ENCODE data around the gene CCDC74B.
"Not testable (repeated sequence)": the region's sequence is repeated elsewhere in the genome, so short reads cannot be mapped to it uniquely, and the experiment has no call there.

Gene CCDC74B

GRCh38 chr2:130166611-130167010 lies 21.7 kb upstream of the CCDC74B start:
- not testable (repeated sequence) for DNase-seq (ENCODE audit: low read depth in 2 of 2, low spot score in 1 of 2)

DNA sequence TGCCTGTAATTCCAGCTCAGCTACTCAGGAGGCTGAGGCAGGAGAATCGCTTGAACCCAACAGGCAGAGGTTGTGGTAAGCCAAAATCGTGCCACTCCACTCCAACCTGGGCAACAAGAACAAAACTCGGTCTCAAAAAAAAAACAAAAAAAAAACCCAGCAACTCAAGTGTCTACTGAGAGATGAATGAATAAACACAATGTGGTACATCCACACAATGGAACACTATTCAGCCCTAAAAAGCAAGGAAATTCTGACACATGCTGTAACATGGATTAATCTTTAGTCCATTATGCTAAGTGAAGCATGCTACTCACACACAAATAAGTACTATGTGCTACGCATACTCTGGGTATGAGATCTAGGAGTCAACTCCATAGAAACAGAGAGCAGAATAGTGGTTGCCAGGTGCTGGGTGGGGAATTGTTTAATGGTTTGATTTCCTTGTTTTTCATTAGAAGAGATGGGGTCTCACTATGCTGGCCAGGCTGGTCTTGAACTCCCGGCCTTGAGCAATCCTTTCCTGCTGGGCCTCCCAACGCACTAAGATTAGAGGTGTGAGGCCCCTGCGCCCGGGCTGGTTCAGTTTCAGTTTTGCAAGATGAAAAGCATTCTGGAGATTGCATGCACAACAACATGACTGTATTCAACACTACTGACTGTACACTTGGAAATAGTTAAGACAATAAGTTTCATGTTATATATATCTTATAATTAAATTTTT lies 20.5 kb upstream of the CCDC74B start:
- DNase-seq (ENCODE audit: low read depth in 2 of 2, low spot score in 1 of 2) = no peak

DNA sequence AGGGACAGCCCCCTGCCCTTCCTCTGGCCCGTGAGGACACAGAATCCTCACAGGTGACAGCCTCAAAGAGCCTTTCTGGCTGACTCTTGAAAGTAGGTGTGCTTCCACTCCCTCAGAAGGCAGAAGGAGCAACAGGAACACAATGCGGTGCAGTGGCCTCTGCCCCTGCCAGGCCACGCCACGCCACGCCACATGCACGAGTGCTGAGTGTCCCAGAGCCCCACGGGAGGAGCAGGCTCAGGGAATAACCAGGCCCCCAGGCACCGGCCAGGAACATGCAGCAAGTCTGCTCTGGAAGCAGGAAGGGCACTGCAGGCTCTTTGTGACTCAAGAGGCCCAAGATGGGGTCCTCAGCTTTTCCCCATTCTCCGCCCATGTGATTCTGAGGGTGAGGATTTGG lies 18.1 kb upstream of the CCDC74B start:
- DNase-seq (ENCODE audit: low read depth in 2 of 2, low spot score in 1 of 2) = no peak

- DNase-seq (ENCODE audit: low read depth in 2 of 2, low spot score in 1 of 2) = not testable (repeated sequence)
Measured at GRCh38 chr2:130162486-130162885, 17.6 kb upstream of the CCDC74B start.

DNA sequence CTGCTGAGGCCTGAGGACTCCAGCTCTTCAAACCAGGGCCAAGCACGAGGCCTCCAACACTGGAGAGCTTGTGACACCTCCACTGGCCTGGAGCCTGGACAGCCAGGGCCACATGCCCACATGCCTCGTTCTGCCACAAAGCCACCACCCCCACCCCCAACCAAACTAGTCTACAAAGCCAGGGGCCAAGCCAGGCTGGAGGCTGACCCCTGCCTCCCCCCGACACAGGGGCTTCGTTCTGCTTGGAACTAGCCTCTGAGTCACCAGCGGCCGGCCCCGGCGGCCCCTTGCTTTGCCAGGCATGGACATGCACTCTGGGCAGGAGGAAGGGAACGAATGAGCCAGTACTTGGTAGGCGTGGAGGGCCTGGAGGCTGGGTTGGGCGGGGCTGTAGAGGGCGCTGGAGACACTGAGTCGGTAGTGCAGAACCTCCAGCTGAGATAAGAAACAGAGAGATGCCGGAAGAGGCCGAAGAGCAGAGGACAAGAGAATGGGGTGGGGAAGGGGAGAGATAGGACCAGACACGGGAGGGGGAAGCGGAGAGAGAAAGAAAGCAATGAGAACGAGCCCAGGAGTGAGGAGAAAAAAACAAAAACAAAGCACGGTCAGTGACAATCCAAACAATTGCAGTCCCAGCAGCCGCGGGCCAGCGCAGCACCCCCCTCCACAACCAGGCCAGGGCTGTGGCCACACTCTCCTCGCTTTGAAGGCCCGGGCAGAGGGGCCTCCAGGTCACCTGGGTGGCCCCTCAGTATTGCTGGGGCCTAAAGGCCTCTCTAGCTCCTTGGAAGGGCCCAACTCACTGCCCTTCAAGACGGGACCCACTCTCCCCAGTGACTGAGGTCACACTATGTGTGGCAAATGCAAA lies 16.2 kb upstream of the CCDC74B start:
- not testable (repeated sequence) for DNase-seq (ENCODE audit: low read depth in 2 of 2, low spot score in 1 of 2)

DNA sequence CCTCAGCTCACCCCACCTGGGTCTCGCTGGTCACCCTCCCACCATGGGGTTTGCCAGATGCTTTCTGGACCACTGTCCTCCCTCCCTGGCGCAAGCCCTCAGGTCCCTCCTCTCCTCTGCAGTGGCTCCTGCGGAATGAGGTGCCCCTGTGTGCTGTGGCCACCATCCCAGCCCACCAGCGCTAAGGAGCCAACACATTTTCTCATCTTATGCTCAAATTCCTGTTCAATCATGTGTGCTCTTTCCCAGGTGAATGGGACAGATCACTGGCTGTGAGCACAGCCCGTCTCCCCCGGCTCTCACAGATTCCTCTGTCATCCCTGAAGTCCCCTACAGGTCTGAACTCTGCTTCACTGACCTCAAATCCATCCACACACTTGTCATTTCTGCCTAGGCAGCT lies 15.2 kb upstream of the CCDC74B start:
- no peak for DNase-seq (ENCODE audit: low read depth in 2 of 2, low spot score in 1 of 2)

DNA sequence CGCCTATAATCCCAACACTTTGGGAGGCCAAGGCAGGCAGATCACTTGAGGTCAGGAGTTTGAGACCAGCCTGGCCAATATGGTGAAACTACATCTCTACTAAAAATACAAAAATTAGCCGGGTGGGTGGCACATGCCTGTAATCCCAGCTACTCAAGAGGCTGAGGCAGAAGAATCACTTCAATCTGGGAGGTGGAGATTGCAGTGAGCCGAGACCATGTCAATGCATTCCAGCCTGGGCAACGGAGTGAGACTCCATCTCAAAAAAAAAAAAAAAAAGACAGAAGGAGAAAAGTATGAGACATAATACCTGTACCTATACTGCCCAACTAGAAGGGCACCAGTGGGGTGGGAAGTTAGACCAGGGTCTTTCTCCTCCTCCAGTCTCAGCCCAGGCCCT lies 14.5 kb upstream of the CCDC74B start:
- DNase-seq (ENCODE audit: low read depth in 2 of 2, low spot score in 1 of 2) = not testable (repeated sequence)

DNA sequence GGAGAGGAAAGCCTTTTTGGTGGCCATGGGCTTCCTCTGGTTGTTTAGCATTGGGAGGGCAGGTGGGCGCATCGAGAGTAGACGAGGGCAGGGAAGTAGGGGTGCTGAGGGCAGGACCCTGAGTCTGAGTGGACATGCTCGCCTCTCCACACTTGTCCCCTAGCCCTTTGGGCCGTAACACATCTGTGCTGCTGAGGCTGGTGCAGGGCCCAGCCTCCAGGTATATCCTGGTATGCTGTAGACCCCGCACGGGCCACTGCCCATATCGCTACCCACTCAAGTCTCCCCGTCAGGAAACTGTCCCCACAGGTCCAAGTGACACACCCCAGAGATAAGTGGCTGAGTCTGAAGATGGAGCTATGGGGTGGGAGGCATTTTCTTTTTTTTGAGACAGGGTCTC lies 13.7 kb upstream of the CCDC74B start:
- DNase-seq (ENCODE audit: low read depth in 2 of 2, low spot score in 1 of 2) = no peak

DNA sequence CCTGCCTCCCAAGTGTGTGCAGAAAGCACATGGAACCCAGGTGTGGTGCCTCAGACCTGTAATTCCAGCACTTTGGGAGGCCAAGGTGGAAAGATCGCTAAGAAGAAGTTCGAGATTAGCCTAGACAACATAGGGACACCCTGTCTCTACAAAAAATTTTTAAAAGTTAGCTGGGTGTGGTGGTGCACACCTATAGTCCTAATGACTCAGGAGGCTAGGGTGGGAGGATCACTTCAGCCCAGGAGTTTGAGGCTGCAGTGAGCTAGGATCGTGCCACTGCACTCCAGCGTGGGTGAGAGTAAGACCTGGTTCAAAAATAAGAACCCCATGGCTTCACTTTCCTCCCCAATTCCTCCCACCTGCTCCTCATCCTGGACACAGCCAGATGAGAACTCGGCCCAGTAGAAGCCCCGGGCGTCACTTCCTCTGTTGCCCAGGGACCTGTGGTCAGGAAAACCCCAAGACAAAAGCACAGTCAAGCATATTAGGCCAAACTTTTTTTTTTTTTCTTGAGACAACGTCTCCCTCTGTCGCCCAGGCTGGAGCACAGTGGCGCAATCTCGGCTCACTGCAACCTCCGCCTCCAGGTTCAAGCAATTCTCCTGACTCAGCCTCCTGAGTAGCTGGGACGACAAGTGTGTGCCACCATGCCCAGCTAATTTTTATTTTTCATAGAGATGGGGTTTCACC lies 13.1 kb upstream of the CCDC74B start:
- not testable (repeated sequence) for DNase-seq (ENCODE audit: low read depth in 2 of 2, low spot score in 1 of 2)

GRCh38 chr2:130157354-130157753 lies 12.4 kb upstream of the CCDC74B start:
- DNase-seq (ENCODE audit: low read depth in 2 of 2, low spot score in 1 of 2) = not testable (repeated sequence)

DNA sequence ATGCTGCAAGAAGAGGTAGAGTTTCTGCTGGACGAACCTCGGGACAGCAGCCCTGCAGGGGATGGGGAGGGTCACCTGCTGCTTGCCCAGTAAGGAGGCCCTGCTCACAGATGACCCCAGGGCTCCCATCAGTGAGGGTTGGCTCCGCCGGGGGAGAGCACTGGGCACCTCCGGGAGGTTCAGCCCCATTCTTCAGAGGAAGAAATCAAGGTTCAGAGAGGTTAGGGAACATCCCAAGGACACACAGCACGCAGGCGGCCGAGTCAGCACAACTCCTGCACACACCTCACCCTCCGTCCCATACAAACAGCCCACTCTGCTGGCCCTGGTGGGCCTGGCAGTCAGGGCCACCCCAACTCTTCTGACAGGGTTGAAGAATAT lies 11.7 kb upstream of the CCDC74B start:
- DNase-seq (ENCODE audit: low read depth in 2 of 2, low spot score in 1 of 2) = no peak

DNA sequence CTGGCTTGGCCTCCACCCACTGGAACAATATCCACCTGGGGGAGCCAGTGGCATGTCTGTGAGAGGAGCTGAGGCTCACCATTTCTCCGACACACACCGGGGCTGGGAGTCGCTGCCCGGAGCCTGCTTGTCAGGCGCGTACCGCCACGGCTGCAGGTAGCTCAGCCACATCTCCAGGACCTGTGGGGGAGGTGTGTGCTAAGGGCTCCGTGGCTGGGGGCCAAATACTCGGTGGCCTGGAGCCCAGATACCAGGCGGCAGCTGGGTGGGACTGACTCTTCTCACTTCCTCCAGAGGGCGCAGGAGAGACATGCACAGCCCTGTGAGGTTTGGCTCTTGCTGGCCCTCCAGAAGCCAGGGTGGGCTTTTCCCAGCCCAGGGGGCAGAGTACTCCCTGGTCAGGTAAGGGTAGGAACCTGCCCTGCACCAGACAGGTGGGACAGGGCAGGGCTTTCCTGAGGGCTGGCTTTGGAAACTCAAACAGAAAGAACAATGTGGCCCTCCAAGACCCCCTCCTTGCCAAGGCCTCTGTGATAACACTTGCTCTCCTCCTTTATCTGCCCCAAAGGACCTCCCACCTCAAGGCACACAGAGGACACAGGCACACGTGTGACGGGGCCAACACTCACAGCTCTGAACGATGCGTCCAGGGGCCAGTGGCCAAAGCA lies 11.2 kb upstream of the CCDC74B start:
- DNase-seq (ENCODE audit: low read depth in 2 of 2, low spot score in 1 of 2) = not testable (repeated sequence)

GRCh38 chr2:130154773-130155765 lies 10.2 kb upstream of the CCDC74B start:
- no peak for DNase-seq (ENCODE audit: low read depth in 2 of 2, low spot score in 1 of 2)

DNA sequence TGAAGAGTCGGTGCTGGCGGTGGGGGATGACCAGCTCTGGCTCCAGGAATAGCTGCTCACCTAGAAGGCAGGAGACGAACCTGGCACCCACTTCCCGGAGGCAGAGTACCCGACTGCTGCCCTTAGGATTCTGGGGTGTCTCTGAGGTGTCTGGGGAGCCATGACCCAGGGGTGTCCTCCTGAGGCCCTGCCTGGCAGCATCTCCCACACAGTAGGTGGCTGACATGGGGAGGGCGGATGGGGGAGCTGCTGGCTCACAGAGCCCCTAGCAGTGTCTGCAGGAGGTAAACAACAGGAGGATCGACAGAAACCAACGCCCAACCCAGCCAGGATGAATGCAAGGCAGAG lies 9.5 kb upstream of the CCDC74B start:
- DNase-seq (ENCODE audit: low read depth in 2 of 2, low spot score in 1 of 2) = not testable (repeated sequence)

GRCh38 chr2:130153721-130154422 lies 9.0 kb upstream of the CCDC74B start:
- not testable (repeated sequence) for DNase-seq (ENCODE audit: low read depth in 2 of 2, low spot score in 1 of 2)

GRCh38 chr2:130152816-130153595 lies 8.1 kb upstream of the CCDC74B start:
- no peak for DNase-seq (ENCODE audit: low read depth in 2 of 2, low spot score in 1 of 2)

- not testable (repeated sequence) for DNase-seq (ENCODE audit: low read depth in 2 of 2, low spot score in 1 of 2)
Measured at GRCh38 chr2:130152136-130152815, 7.4 kb upstream of the CCDC74B start.

DNA sequence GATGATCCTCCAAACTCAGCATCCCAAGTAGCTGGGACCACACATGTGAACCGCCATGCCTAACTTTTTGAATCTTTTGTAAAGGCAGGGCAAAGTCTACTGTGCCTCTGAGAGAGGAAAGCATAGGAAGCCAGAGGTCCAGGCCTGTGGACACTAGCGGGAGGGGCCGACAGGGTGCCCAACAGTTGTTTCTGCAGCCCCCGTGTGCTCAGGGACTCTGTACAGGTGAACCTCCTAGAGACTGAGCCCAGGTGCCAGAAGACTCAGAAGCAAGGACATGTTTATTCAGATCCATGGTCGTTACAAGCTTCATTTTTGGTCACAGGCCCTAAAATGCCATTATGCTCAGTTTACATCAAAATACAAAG lies 6.2 kb upstream of the CCDC74B start:
- not testable (repeated sequence) for DNase-seq (ENCODE audit: low read depth in 2 of 2, low spot score in 1 of 2)
